Activated gamma-delta T cell treated with Interleukin-2 at 50 U/mL for 16 hours (primary cell): ENCODE data around the gene MARK3.
A peak's percentile ranks its signal among the peaks of the same experiment; 100 is the strongest.

ENCODE experiments used
- DNase-seq: peaks from one replicate; pipeline ENCODE4 v3.0.0-alpha.2; 2020

MARK3 gene

DNA sequence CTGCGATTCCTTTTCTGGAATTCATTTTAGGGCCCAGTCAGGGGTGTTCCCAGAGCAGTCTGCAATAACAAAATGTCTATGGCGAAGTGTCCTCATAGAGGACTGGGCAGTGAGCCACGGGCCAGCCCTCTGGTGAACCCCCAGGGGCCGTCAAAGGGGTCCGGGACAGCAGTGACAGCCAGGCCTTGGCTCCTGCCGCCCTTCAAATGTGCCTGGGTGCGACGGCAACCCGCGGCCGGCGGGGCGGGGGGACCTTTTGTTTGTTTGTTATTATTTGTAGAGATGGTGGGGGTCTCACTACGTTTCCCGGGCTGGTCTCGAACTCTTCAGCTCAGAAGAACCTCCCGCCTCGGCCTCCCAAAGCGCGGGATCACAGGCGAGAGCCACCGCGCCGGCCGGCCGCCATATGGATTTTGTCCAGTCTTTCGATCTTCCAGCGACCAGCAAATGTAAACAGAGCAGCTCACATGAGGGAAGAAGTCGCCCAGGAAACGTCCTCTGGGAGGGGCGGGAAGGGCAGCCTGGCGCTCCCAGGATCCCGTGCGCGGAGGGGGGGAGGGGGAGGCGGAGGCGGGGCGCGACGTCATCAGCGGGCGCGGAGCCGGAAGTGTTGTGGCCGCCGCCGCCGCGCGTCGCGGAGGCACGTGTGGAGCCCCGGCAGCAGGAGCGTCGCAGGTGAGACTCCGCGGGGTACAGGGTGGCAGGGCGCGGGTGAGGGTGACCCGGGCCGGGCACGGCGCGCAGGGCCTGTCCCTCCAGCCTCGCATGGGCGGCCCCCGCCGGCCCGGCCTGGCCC lies 143.6 kb downstream of the MARK3 start, which contains the start of gene TRMT61A:
TSS of gene TRMT61A (plus strand) at position 610 of the 796 bp plus-strand sequence. CDS start 783 bp downstream, outside the sequence.
- DNase-seq, result peak; percentile 66

DNA sequence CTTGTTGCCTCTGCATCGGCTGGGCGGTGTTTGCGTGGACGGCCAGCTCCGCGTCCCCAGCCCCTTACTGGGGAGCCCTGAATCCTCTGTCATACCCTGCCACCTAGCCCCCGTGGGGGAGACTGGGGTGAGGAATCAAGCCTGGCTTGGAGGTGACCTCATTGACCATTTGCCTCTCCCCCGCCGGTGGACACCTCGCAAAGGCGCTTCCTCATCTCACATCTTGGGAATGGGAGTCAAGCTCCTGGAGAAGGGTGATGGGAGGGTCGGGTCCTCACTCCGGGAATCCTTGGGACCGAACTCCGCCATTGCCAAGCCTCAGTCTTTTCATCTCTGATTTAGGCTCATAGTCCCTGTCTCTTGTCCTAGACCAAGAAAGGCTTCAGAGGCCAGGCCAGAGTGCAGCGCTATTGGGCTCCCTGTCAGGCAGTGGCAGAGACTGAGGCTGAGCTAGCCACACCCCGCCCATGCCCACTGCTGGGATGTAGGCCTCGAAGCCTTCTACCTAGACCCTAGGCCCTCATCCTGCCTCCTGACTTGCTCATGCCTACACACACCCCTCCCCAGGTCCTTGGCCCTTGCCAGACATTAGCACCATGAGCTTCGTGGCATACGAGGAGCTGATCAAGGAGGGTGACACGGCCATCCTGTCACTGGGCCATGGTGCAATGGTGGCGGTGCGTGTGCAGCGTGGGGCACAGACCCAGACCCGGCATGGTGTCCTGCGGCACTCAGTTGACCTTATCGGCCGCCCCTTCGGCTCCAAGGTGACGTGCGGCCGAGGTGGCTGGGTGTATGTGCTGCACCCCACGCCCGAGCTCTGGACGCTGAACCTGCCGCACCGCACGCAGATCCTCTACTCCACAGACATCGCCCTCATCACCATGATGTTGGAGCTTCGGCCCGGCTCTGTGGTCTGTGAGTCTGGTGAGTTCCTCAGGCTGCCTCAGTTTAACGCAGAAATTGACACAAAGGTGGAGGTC lies 144.5 kb downstream of the MARK3 start:
- DNase-seq, result no peak

DNA sequence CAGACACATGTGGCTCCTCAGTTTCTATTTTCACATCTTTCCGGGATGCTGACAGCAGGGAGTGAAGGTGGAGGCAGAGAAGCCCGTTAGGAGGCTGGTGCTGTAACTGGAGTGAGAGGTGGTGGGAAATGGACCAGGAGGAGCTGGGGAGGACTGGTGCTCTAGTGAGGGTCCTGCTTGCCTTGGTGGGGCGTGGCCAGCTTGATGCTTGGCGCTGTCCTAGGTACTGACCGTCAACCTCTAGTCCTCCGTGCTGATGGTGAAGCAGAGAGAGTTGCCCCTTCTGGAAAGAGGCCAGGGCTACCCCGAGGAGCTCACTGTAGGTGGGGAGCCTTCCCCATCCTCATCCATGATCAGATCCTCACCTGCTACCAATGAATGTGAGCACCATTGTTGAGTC lies 145.2 kb downstream of the MARK3 start:
- DNase-seq, result no peak

DNA sequence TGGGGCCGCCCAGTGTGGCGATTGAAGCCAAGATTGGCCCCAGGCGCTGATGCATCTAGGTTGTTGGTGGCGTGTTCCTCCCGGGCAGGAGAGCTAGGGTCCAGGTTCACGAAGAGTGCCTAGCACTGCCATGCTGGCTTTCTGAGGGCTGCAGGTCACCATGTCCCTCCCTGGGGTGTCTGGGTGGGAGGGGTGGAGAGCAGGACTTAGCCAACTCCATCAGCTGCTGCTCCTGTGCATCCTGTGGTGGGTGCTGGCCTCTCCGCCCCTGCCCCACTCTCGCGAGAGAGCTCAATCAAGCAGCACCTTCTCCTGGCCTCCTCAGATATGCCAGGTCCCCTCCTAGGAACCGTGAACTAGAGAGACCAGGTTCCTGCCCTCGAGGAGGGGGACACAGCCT lies 145.6 kb downstream of the MARK3 start:
- DNase-seq, result no peak

DNA sequence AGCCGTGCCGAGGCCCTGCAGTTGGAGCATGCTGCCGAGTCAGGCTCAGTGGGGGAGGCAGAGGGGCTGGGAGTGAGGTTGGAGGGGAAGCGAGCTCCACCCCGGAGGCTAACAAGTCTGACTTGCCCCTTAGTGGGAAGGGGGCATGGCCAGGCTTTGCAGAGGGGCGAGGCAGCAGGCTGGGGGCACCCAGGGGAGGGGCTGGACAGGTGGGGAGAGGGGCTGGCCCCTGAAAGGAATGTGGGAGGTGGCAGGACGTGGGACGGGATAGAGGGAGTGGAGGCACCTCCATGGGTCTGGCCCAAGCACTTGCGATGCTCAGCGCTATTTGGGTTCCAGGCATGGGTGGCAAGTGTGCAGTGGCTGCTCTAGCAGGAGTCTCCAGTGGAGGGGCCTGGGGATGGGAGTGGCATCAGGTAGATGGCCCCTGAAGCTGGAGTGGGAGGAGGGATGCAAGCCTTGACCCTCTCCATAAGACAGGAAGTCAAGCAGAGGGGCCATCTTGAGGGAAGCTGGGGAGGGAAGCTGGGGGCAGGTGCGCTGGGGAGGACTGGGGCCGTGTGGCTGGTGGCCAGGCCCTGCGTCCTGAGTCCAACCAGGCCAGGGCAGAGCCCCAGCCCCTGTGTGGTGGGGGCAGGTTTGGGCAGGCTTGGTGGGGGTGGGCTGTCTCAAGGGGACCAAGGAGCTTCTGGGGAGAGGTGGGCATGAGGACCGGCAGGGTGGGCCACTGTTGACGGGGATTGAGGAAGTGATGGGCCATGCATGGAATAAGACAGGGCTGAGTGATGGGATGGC lies 146.4 kb downstream of the MARK3 start:
- no peak for DNase-seq

DNA sequence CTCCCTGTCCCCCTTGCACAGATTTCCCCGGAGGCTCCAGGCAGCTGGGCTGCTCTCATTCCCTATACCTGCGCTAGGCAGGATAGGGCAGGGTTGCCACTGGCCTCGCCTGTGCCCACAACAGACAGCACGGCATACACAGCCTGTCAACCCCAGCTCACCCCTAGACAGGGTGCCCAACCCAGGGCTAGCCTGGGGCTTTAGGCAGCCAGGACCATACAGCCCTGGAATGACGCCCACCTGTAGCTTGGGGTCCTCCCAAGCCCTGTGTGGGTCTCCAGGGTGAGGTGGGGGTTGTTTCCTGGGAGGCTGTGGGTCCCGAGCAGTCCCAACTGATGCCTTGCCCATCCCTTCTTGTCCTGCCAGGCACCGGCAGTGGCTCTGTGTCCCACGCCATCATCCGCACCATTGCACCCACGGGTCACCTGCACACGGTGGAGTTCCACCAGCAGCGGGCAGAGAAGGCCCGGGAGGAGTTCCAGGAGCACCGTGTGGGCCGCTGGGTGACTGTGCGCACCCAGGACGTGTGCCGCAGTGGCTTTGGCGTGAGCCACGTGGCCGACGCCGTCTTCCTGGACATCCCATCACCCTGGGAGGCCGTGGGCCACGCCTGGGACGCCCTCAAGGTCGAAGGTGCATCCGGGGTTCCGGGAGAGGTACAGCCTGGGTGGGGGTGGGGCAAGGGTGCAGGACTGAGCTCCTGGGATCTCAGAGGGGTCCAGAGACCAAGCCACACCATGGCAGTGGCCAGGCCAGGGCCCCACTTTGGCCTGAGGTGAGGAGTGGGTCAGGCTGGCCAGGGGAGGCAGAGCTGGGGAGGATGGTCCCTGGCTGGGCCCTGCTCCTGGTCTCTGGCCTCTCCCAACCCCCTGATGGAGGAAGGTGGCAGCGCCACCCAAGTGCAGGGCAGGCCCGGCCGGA lies 147.3 kb downstream of the MARK3 start:
- DNase-seq, result no peak

DNA sequence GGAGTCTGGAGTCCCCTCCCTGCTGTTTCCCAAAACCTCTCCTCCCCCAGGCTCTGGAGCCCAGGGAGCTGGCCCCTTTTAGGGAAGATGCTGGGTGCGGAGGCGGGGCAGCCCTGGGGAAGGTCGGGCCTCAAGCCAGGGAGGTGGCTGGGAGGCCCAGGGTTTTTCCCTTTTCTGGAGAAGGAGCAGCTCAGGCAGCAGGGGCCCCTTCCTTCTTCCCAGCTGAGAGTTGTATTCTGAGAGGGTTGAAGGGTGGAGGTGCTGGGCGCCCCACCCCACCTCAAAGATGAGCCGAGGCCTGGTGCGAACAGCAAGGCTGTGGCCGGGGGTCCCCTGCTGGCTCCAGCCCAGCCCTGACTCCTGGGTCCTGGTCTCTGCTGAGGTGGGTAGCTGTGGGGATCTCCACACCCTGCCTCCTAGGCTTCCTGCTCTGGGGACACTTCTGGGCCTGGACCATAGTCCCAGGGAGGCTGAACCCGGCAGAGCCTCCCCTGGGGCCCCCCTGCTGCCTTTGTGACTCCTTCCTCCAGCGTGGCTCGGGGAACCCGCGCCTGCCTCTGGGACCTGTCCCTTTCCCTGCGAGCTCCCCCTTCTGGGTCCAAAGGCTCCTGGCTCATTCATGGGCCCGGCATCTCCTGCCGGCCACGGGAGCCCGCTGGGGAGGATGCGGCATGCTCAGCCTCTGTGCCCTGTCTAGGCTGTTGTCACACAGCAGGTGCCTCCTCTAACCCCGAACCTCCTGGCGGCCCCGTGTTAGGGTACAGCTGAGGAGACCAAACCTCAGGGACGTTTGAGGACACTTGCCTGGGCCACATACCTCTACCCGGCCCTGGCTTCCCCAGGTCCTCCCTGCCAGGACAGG lies 148.2 kb downstream of the MARK3 start:
- no peak for DNase-seq

DNA sequence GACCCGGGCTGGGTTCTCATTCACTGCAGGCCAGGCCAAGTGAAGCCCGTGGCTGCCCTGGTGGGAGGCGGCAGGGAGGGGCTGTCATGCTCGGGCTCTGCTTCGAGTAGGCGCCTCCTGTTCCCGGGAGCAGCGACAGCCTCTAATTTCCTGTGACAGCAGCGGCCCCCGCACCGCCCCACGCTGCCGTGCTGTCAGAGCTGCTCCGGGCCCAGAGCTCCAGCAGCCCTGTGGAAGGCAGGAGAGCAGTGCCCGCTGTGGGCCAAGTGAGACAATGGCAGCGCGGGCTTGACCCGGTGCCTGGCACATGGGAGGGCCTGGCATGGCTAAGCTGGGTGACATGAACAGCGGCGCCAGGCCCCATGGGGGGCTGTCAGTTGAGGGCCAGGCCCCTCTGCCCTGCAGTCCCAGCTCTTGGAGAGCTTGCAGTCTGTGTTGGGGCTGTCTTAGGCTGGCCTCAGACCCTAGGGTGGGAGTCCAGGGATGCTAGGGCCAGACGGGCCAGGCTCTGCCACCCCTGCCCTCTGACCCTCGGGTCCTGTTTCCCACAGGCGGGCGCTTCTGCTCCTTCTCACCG lies 148.9 kb downstream of the MARK3 start:
- DNase-seq, result no peak

DNA sequence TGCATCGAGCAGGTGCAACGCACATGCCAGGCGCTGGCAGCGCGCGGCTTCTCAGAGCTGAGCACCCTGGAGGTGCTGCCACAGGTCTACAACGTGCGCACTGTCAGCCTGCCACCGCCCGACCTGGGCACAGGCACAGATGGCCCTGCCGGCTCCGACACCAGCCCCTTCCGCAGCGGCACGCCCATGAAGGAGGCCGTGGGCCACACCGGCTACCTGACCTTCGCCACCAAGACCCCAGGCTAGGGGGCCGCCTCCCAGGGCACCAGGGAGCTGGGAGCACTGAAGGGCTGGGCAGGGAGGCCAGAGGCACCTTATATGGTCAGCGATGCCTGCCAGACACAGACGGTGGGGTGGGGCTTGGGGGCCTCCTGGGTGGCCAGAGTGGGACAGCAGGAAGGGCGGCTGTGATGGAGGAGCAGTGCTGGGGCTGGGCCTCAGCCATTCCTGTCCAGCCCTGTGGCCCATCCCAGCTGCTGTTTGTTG lies 149.4 kb downstream of the MARK3 start:
- DNase-seq, result no peak

DNA sequence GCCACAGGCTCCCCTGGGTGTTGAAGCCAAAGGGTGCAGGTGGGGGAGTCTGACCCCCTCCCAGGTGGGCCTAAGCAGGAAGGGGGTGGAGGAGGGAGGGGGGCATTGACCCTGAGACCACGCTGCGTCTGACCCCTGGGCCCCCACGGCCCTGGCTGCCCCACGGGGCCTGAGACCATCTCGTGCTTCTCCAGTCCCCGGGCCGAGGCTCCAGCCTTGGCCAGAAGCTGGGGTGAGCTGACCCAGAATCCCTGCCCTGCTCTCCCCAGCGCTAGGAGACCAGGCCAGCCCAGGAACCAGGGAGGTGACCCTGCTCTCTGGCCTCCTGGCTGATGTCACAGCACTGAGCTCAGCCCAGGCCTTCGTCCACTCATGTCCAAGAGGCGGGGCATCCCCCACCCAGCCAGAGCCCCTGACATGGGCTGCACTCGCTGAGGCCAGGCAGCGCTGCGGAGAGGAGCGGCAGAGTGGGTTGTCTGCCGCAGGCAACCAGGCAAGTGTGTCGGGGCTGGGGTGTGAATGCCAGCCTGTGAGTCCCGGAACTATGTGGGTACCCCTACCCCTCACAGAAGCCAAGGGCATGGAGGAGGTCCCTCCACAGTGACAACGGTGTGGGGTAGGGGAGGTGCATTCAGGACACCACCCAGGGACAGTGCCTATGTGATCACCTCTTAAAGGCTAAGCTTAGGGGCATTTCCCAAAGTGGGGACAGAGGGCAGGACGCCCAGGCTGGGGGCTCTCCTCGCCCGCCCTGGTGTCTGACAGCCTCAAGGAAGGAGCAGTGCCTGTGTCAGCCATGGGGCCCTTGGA lies 150.1 kb downstream of the MARK3 start:
- DNase-seq, result no peak

DNA sequence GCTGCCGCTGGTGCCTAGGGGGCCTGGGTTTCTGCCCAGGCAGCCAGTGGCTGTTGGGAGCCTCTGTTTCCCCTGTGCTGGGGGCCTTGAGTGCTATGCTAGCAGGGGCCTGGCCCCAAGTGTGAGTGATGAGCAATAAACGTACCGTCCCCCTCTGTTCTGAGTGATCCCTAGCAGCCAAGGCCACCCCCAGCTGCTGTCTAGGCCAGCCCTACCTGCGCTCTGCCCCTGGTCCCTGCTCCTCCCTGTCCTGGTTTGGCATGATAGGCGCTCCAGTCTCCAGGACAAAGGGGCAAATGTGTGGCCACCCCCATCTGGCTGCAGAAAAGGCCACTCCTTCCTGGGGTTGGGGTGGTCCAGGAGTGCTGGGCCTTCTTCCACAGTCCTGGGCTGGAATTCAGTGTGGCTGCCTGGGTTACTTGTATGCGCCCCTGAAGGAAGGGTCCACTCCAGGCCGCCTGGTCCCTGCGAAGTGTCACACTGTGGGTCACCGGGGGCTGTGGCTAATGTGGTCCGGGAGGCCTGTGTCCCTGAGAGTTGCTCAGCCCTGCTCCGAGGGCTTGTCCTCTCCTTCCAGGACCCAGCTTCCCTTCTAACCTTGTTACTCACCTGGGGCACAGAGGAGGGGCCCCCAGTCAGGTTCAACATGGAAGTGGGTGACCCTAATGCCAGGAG lies 150.8 kb downstream of the MARK3 start:
- DNase-seq, result no peak

DNA sequence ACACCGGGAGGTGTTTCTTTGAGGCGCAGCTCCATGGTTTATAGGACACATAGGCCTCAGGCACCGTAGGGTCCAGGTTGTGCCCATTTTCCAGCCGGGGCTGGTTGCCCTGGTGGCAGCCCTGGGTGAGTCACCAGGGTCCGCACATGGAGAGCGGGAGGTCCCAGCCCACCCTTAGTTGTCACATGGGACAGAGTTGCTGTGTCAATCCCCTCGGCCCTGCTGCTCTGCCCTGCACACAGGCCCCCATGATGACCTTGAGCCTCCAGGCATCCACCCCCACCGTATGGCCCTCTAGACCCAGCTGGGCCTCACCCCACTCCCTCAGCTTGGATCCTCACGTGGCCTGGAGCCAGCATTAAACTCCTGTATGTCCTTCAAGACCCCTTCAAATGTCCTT lies 151.5 kb downstream of the MARK3 start:
- no peak for DNase-seq

DNA sequence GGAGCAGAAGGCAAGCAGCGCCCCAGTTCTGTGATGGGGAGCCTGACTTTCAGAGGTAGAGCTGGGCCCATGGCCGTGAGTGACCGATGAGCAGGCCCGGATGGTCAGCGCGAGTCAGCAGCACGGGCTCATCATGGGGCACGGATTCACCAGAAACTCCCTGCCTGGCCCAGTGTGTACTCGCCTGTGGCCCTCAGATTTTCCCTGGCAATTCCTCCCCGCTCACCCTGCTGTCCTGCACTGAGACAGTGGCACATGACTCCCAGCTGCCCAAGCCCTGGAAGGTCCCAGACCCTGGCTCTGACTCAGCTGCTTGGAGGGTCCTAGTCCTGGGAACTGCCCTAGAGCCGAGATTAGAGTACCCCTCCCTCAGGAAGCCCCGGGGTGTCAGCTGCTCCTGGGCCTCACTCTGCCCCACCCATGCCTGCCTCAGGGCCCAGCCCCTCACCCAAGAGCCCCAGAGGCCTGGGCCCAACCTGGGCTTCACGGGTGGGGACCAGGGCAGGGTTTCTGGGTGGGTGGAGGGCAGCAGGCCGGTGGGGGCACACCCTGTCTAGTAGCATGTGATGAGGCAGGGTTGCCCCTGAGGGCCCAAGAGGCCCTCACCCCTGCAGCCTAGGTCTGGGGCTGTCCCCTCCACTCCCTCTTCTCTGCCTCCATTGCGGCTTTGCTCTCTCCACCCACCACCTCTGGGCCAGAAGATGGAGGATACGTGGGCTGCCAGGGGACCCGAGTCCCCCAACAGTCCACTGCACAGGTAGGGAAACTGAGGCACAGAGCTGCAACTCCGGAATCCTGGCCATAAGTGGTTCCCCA lies 152.2 kb downstream of the MARK3 start:
- no peak for DNase-seq

DNA sequence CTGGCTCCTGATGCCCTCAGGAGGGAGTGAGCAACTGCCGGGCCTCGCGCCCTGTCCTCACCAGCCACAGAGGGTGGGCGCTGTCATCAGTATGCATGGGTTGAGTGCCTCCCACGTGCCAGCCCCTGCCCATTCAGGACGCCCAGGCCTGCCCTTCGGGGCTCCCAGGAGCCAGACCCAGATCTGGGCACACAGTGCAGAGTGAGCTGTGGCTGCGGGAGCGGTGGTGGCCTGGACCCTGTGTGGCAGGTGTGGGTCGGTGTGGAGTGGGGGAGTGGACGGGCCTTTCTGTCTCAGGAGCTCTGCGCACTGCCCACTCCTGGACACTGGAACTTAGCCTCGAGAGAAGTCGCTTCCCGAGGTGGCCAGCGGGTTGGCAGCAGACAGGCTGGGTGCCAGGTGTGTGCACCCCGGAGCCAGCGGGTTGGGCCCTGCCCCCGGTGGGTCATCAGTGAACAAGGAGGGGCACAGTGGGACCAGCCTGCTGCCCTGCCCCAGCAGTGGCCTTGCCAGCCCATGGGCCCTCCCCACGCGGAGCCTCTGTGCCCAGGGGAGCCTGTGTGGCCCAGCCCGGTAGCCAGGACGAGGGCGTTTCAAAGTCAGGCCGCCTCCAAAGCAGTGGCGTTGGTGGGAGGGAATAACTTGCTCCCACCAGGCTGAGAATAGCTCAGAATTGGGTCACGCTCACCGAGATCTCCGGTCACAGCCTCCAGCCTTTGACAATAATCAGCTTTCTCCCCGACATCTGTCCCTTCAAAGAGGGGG lies 153.3 kb downstream of the MARK3 start:
- DNase-seq, result no peak

DNA sequence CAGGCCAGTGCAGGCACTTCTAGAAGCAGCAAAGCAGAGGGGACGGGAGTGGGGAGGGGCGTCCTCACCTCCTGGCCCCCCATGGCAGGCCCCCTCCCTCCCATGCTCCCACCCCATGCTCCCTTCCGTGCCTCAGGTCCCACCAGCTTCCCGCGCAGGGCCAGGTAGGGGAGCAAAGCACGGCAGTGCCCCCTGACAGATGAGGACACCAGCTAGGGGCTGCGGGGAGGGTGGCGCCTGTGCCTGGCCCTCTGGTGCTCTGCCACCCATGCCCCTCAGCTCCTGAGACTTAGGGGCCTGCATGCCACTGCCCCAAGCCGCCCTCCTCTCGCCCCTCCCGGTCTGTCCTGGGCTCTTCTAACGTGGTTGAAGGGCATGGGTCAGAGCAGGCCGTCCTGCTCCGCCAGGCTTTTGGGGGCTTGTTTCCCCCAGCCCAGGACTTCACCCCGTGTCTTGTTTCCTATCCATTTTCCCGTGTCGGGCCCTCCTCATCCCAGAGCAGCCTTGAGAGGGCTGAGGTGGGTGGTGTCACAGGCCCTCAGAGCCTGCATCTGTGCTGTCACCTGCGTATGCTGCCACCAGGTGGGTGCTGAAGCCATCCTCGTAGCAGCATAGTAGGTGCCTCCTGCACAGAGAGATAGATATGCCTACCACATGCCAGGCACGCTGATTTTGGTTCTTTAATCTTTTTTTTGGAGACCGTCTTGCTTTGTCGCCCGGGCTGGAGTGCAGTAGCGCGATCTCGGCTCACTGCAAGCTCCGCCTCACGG lies 154.0 kb downstream of the MARK3 start:
- DNase-seq, result no peak
